Measurements from ENCODE around the gene ISX.
"Not testable (repeated sequence)": the region's sequence is repeated elsewhere in the genome, so short reads cannot be mapped to it uniquely, and the experiment has no call there.

The ISX gene

GRCh38 chr22:35065796-35066218, at the start of gene ISX:
ISX (plus strand) TSS chr22:35066158; CDS start chr22:35067088, 930 bp downstream.
- Histone ChIP-seq H3K36me3 (ENCODE audit: control insufficient read depth, low read depth, low read length) (no peaks in the 10 kb centered on the region), H3K27ac (ENCODE audit: low read length) (no peak within 1 kb of the TSS), H3K4me1 (ENCODE audit: control insufficient read depth, low read depth, low read length) (no peaks in the 10 kb centered on the region), H3K9me3 (ENCODE audit: control insufficient read depth, low read depth, low read length) (no peaks in the 10 kb centered on the region), H3K9ac (ENCODE audit: low read length) (no peak within 1 kb of the TSS), H3K4me3 (ENCODE audit: low read length) (no peak within 1 kb of the TSS), H3K27me3 (ENCODE audit: control insufficient read depth, insufficient read depth, low read length) (no peaks in the 10 kb centered on the region)

GRCh38 chr22:35016909-35017308, 49.0 kb upstream of the ISX start:
- Histone ChIP-seq H3K9me3 (ENCODE audit: control insufficient read depth, low read depth, low read length) (no peaks in the 10 kb centered on the region), H3K4me3 (ENCODE audit: low read length) (no peak overlapping the region), H3K27me3 (ENCODE audit: control insufficient read depth, insufficient read depth, low read length) (no peaks in the 10 kb centered on the region), H3K9ac (ENCODE audit: low read length) (no peak overlapping the region), H3K4me1 (ENCODE audit: control insufficient read depth, low read depth, low read length) (no peaks in the 10 kb centered on the region), H3K27ac (ENCODE audit: low read length) (no peak overlapping the region), H3K36me3 (ENCODE audit: control insufficient read depth, low read depth, low read length) (no peaks in the 10 kb centered on the region)

- H3K4me1 ChIP-seq (ENCODE audit: control insufficient read depth, low read depth, low read length) = no peaks in the 10 kb centered on the region
- H3K27ac ChIP-seq (ENCODE audit: low read length) = no peak overlapping the region
- no peaks in the 10 kb centered on the region for H3K36me3 ChIP-seq (ENCODE audit: control insufficient read depth, low read depth, low read length)
- H3K4me3 ChIP-seq (ENCODE audit: low read length) = no peak overlapping the region
- no peaks in the 10 kb centered on the region for H3K9me3 ChIP-seq (ENCODE audit: control insufficient read depth, low read depth, low read length)
- H3K9ac ChIP-seq (ENCODE audit: low read length) = no peak overlapping the region
- H3K27me3 ChIP-seq (ENCODE audit: control insufficient read depth, insufficient read depth, low read length) = no peaks in the 10 kb centered on the region
These were observed 47.0 kb upstream of the ISX start for GRCh38 chr22:35018995-35019394.

GRCh38 chr22:35020517-35020916, 45.4 kb upstream of the ISX start:
- Histone ChIP-seq H3K4me3 (ENCODE audit: low read length) (no peak overlapping the region), H3K27me3 (ENCODE audit: control insufficient read depth, insufficient read depth, low read length) (no peaks in the 10 kb centered on the region), H3K27ac (ENCODE audit: low read length) (no peak overlapping the region), H3K9me3 (ENCODE audit: control insufficient read depth, low read depth, low read length) (no peaks in the 10 kb centered on the region), H3K36me3 (ENCODE audit: control insufficient read depth, low read depth, low read length) (no peaks in the 10 kb centered on the region), H3K9ac (ENCODE audit: low read length) (no peak overlapping the region), H3K4me1 (ENCODE audit: control insufficient read depth, low read depth, low read length) (no peaks in the 10 kb centered on the region)

GRCh38 chr22:35021161-35021560, 44.8 kb upstream of the ISX start:
- Histone ChIP-seq H3K4me3 (ENCODE audit: low read length) (no peak overlapping the region), H3K9ac (ENCODE audit: low read length) (no peak overlapping the region), H3K27me3 (ENCODE audit: control insufficient read depth, insufficient read depth, low read length) (no peaks in the 10 kb centered on the region), H3K4me1 (ENCODE audit: control insufficient read depth, low read depth, low read length) (no peaks in the 10 kb centered on the region), H3K36me3 (ENCODE audit: control insufficient read depth, low read depth, low read length) (no peaks in the 10 kb centered on the region), H3K9me3 (ENCODE audit: control insufficient read depth, low read depth, low read length) (no peaks in the 10 kb centered on the region), H3K27ac (ENCODE audit: low read length) (no peak overlapping the region)

- Histone ChIP-seq H3K36me3 (ENCODE audit: control insufficient read depth, low read depth, low read length) (no peaks in the 10 kb centered on the region), H3K4me1 (ENCODE audit: control insufficient read depth, low read depth, low read length) (no peaks in the 10 kb centered on the region), H3K9me3 (ENCODE audit: control insufficient read depth, low read depth, low read length) (no peaks in the 10 kb centered on the region), H3K9ac (ENCODE audit: low read length) (no peak overlapping the region), H3K4me3 (ENCODE audit: low read length) (no peak overlapping the region), H3K27me3 (ENCODE audit: control insufficient read depth, insufficient read depth, low read length) (no peaks in the 10 kb centered on the region), H3K27ac (ENCODE audit: low read length) (no peak overlapping the region)
These were observed 43.7 kb upstream of the ISX start for GRCh38 chr22:35022291-35022690.

GRCh38 chr22:35023692-35024363, 42.1 kb upstream of the ISX start:
- Histone ChIP-seq H3K4me1 (ENCODE audit: control insufficient read depth, low read depth, low read length) (no peaks in the 10 kb centered on the region), H3K9me3 (ENCODE audit: control insufficient read depth, low read depth, low read length) (no peaks in the 10 kb centered on the region), H3K4me3 (ENCODE audit: low read length) (peak overlapping the region; percentile 35), H3K36me3 (ENCODE audit: control insufficient read depth, low read depth, low read length) (no peaks in the 10 kb centered on the region), H3K9ac (ENCODE audit: low read length) (no peak overlapping the region), H3K27ac (ENCODE audit: low read length) (no peak overlapping the region), H3K27me3 (ENCODE audit: control insufficient read depth, insufficient read depth, low read length) (no peaks in the 10 kb centered on the region)

GRCh38 chr22:35024364-35024692, 41.6 kb upstream of the ISX start:
- H3K27ac ChIP-seq (ENCODE audit: low read length) = no peak overlapping the region
- no peak overlapping the region for H3K9ac ChIP-seq (ENCODE audit: low read length)
- H3K4me1 ChIP-seq (ENCODE audit: control insufficient read depth, low read depth, low read length) = no peaks in the 10 kb centered on the region
- H3K9me3 ChIP-seq (ENCODE audit: control insufficient read depth, low read depth, low read length) = no peaks in the 10 kb centered on the region
- no peaks in the 10 kb centered on the region for H3K36me3 ChIP-seq (ENCODE audit: control insufficient read depth, low read depth, low read length)
- H3K27me3 ChIP-seq (ENCODE audit: control insufficient read depth, insufficient read depth, low read length) = no peaks in the 10 kb centered on the region
- H3K4me3 ChIP-seq (ENCODE audit: low read length) = peak overlapping the region; percentile 35

GRCh38 chr22:35030112-35030511, 35.8 kb upstream of the ISX start:
- not testable (repeated sequence) for H3K9me3 ChIP-seq (ENCODE audit: control insufficient read depth, low read depth, low read length)

GRCh38 chr22:35032571-35032970, 33.4 kb upstream of the ISX start:
- no peak overlapping the region for H3K27ac ChIP-seq (ENCODE audit: low read length)
- H3K27me3 ChIP-seq (ENCODE audit: control insufficient read depth, insufficient read depth, low read length) = no peaks in the 10 kb centered on the region
- H3K9me3 ChIP-seq (ENCODE audit: control insufficient read depth, low read depth, low read length) = no peaks in the 10 kb centered on the region
- no peak overlapping the region for H3K4me3 ChIP-seq (ENCODE audit: low read length)
- no peak overlapping the region for H3K9ac ChIP-seq (ENCODE audit: low read length)
- H3K36me3 ChIP-seq (ENCODE audit: control insufficient read depth, low read depth, low read length) = no peaks in the 10 kb centered on the region
- H3K4me1 ChIP-seq (ENCODE audit: control insufficient read depth, low read depth, low read length) = peaks cover 4% of the 10 kb centered on the region

More at GRCh38 chr22:35030112-35030511, 35.8 kb upstream of the ISX start:
- not testable (repeated sequence) for H3K27me3 ChIP-seq (ENCODE audit: control insufficient read depth, insufficient read depth, low read length); H3K4me1 ChIP-seq (ENCODE audit: control insufficient read depth, low read depth, low read length); H3K9ac ChIP-seq (ENCODE audit: low read length); H3K36me3 ChIP-seq (ENCODE audit: control insufficient read depth, low read depth, low read length); H3K4me3 ChIP-seq (ENCODE audit: low read length); H3K27ac ChIP-seq (ENCODE audit: low read length)

GRCh38 chr22:35033635-35034296, 32.2 kb upstream of the ISX start:
- Histone ChIP-seq H3K27ac (ENCODE audit: low read length) (no peak overlapping the region), H3K4me1 (ENCODE audit: control insufficient read depth, low read depth, low read length) (peaks cover 4% of the 10 kb centered on the region), H3K36me3 (ENCODE audit: control insufficient read depth, low read depth, low read length) (no peaks in the 10 kb centered on the region), H3K9me3 (ENCODE audit: control insufficient read depth, low read depth, low read length) (no peaks in the 10 kb centered on the region), H3K4me3 (ENCODE audit: low read length) (no peak overlapping the region), H3K27me3 (ENCODE audit: control insufficient read depth, insufficient read depth, low read length) (no peaks in the 10 kb centered on the region), H3K9ac (ENCODE audit: low read length) (no peak overlapping the region)

GRCh38 chr22:35034963-35035362, 31.0 kb upstream of the ISX start:
- Histone ChIP-seq H3K27ac (ENCODE audit: low read length) (no peak overlapping the region), H3K4me3 (ENCODE audit: low read length) (no peak overlapping the region), H3K4me1 (ENCODE audit: control insufficient read depth, low read depth, low read length) (peaks cover 4% of the 10 kb centered on the region), H3K27me3 (ENCODE audit: control insufficient read depth, insufficient read depth, low read length) (no peaks in the 10 kb centered on the region), H3K9ac (ENCODE audit: low read length) (no peak overlapping the region), H3K9me3 (ENCODE audit: control insufficient read depth, low read depth, low read length) (no peaks in the 10 kb centered on the region), H3K36me3 (ENCODE audit: control insufficient read depth, low read depth, low read length) (no peaks in the 10 kb centered on the region)

Measured in iPS-18a (cell line).